K562 treated with DMSO at 1 percent for 24 hours (cell line): ENCODE results near the gene JKAMP. TPM values are rescaled to one million over a fixed set of nuclear protein-coding genes. Genes with fewer than 3 reads are reported as not detected.

Source experiments
- total RNA-seq: library from RNA; unstranded; fragments of 300-600 nt; gene quantifications from 2 replicates; pipeline ENCODE4 v1.2.3, GENCODE V29; 2022; ENCODE audit warnings: low read depth; ENCODE audit not compliant: insufficient read depth

The JKAMP gene, protein sequence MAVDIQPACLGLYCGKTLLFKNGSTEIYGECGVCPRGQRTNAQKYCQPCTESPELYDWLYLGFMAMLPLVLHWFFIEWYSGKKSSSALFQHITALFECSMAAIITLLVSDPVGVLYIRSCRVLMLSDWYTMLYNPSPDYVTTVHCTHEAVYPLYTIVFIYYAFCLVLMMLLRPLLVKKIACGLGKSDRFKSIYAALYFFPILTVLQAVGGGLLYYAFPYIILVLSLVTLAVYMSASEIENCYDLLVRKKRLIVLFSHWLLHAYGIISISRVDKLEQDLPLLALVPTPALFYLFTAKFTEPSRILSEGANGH
- total RNA-seq, result 15.3 and 16.2 TPM in 2 replicates

DNA sequence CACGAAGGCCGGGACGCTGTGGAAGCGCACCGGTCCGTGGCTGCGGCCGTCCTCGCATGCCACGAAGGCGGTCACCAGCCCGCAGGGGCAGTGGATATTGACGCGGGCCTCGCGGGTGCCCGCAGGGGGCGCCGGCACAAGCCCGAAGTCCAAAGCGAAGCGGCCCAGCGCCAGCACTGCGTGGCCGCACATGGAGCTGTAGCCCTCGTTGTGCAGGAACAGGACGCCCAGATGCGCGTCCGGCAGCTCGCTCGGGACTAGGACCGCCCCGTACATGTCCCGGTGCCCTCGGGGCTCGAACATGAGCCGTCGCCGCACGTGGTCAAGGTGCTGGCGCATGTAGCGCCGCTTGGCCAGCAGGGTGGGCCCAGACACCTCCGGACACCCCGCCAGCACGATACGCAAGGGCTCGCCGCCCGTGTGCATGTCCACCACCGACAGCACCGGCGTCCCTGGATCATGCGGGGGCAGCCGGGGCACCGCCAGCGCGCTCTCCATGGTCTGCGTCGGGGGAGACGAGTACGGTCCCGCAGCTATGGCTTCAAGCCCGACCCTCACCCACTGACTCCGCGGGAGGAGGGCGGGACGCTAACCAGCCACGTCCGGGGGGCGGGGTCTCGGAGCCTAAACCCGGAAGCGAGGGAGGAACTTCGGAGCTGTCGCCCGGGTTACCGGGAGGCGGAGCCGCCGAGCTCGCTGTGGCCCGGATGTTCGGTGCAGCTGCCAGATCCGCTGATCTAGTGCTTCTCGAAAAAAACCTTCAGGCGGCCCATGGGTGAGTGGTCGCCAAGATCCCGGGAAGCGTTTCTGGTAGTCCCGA is at the start of gene JKAMP, which contains the start of gene L3HYPDH:
TSS of gene JKAMP (plus strand) at position 699 of the 820 bp plus-strand sequence. CDS start at position 772, 73 bp downstream.
TSS of gene L3HYPDH (minus strand) at position 590 of the 820 bp plus-strand sequence. CDS start at position 498, 92 bp downstream.

DNA sequence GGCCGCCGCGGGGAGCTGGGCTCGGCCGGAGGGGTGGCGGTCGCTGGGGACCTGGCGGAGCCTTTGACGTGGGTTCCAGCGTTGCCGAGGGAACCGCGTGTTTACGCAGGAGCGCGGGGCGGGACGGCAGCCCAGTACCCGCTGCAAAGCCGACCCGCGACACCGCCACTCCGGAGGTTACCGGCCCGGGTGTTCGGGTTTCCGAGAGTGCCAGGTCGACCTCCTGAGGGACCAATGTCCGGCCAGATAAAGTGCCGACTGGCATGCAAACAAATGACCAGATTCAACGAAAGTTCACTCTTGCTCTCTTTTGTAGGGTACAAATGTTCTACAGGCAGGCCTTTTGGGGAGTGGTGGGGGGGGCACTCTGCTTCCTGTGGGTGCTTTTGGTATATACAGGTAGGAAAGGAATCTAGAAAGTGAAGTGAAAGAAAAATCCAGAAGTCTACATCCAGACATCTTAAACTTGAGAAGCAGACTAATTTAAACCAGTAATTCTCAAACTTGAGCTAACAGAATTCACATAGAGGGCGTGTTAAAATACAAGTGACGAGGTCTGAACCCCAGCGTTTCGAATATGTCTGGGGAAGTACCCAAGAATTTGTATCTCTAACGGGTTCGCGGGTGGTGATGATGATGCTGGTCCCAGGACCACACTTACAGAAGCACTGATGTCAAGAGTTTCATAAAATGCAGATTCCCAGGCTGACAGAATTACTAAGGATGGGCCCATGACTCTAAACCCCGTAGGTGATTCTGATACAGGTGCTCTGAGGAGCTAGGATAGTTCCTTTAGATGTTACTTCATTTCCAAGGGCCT is 18.8 kb upstream of the JKAMP start, which contains the start of gene GPR135:
TSS of gene GPR135 (minus strand) at position 65 of the 820 bp plus-strand sequence. CDS start 154 bp downstream, outside the sequence.

Other genes with a start within 250 kb of the JKAMP start
- 0.79 and 0.85 TPM in 2 replicates for gene GPR135, start 19.1 kb upstream of the JKAMP start, total RNA-seq
- 17.9 and 20.3 TPM in 2 replicates for gene L3HYPDH, start 109 bp upstream of the JKAMP start, total RNA-seq
- not detected in 2 replicates for gene CCDC175, start 92.3 kb downstream of the JKAMP start, total RNA-seq